Activated CD4-positive, alpha-beta T cell treated with anti-CD3 and anti-CD28 coated beads, Interleukin-2, amount 50 U/mL, for 4 hours (primary cell): ENCODE measurements around the gene GIMAP1.
"Not testable (repeated sequence)": the region's sequence is repeated elsewhere in the genome, so short reads cannot be mapped to it uniquely, and the experiment has no call there.

Source experiments
- DNase-seq, 2 experiments: peaks; one replicate each; pipeline ENCODE4 v3.0.0-alpha.2; 2020

GIMAP1 gene

GRCh38 chr7:150716368-150716767, at the start of gene GIMAP1:
Gene GIMAP1, plus strand, starts transcription at chr7:150716613. Its CDS starts 2,435 bp downstream, at chr7:150719048.
- DNase-seq = peak; percentile 46 to 50

GRCh38 chr7:150668472-150668911, 47.9 kb upstream of the GIMAP1 start:
- peak; percentile 49 to 57 for DNase-seq

- DNase-seq = no peak
Observed at GRCh38 chr7:150668977-150669376, 47.4 kb upstream of the GIMAP1 start.

GRCh38 chr7:150671798-150672585, 44.4 kb upstream of the GIMAP1 start:
- DNase-seq = not testable (repeated sequence)

- DNase-seq = no peak
Observed at GRCh38 chr7:150675714-150676113, 40.7 kb upstream of the GIMAP1 start.

- DNase-seq = not testable (repeated sequence)
Observed at GRCh38 chr7:150676276-150676675, 40.1 kb upstream of the GIMAP1 start.

- DNase-seq = not testable (repeated sequence)
Observed at GRCh38 chr7:150676854-150677253, 39.6 kb upstream of the GIMAP1 start.

GRCh38 chr7:150678601-150679000, 37.8 kb upstream of the GIMAP1 start:
- DNase-seq = not testable (repeated sequence)

- not testable (repeated sequence) for DNase-seq
Observed at GRCh38 chr7:150680364-150680763, 36.0 kb upstream of the GIMAP1 start.

- DNase-seq = peak in 1 of 2 experiments; percentile 30
Observed at GRCh38 chr7:150685219-150686029, 31.0 kb upstream of the GIMAP1 start, which contains the start of gene GIMAP2. Gene GIMAP2, plus strand, starts transcription at chr7:150685706. Its CDS starts 1,354 bp downstream, at chr7:150687060.

GRCh38 chr7:150686030-150686631, 30.3 kb upstream of the GIMAP1 start:
- DNase-seq = no peak

GRCh38 chr7:150688630-150689029, 27.8 kb upstream of the GIMAP1 start:
- DNase-seq = no peak

- no peak for DNase-seq
Observed at GRCh38 chr7:150695654-150696053, 20.8 kb upstream of the GIMAP1 start.

- no peak for DNase-seq
Observed at GRCh38 chr7:150703209-150703608, 13.2 kb upstream of the GIMAP1 start.

GRCh38 chr7:150715293-150715692, 1.1 kb upstream of the GIMAP1 start:
- no peak for DNase-seq

GRCh38 chr7:150715738-150716137, 675 bp upstream of the GIMAP1 start:
- DNase-seq = no peak

- no peak for DNase-seq
Observed at GRCh38 chr7:150716939-150717338, 526 bp downstream of the GIMAP1 start.

- DNase-seq = no peak
Observed at GRCh38 chr7:150717814-150718420, 1.5 kb downstream of the GIMAP1 start.

- DNase-seq = no peak
Observed at GRCh38 chr7:150719436-150719835, 3.0 kb downstream of the GIMAP1 start.

GRCh38 chr7:150719960-150720891, 3.8 kb downstream of the GIMAP1 start:
- DNase-seq = no peak

GRCh38 chr7:150721970-150722373, 5.6 kb downstream of the GIMAP1 start:
- DNase-seq = no peak
